Uterus (tissue), 2 donors: ENCODE data around the gene TOX2.

ENCODE experiments used
- CTCF ChIP-seq, 4 experiments: fragments of 200-600 bp in 2 of 4; fragments of 450-650 bp in 2 of 4; sonication (generic) in 2 of 4; IDR thresholded peaks; one replicate each; pipeline ENCODE4 v1.5.1; 2016 to 2019; ENCODE audit warnings: antibody characterized with exemption in 4 of 4, mild to moderate bottlenecking in 2 of 4, moderate library complexity in 1 of 4
- POLR2A ChIP-seq, 2 donors: fragments of 450-650 bp; IDR thresholded peaks; one replicate each; pipeline ENCODE4 v1.6.1; 2016; ENCODE audit warnings: antibody characterized with exemption in 2 of 2, mild to moderate bottlenecking in 1 of 2, moderate library complexity in 1 of 2

- TF ChIP-seq CTCF (IDR thresholded peaks at IDR 0.05) (no peak), POLR2A (IDR thresholded peaks at IDR 0.05) (no peak)
Measured at GRCh38 chr20:43985121-43985520, 70.5 kb downstream of the TOX2 start.
